OCI-LY3 (cell line): ENCODE results near the gene CDK15.

Source experiments
- H2AFZ ChIP-seq: fragments of 200-600, 300-600 bp; shearing (Covaris generic); 2 replicates; pipeline ENCODE4 v1.6.0; 2014; ENCODE audit warnings: antibody characterized with exemption, low read depth, low read length
- H3K27ac ChIP-seq: fragments of 200-600, 300-600 bp; sonication (generic); 2 replicates; pipeline ENCODE4 v1.5.1; 2014; ENCODE audit warnings: mild to moderate bottlenecking, low read length, moderate library complexity, mixed read lengths
- H3K27me3 ChIP-seq: fragments of 200-600, 300-600 bp; sonication (generic); 2 replicates; pipeline ENCODE4 v1.6.1; 2014; ENCODE audit warnings: low read depth, low read length, mixed read lengths
- H3K36me3 ChIP-seq: fragments of 200-600, 300-600 bp; sonication (generic); replicated peaks from 2 replicates; pipeline ENCODE3; 2014; ENCODE audit warnings: low read depth, low read length, mixed read lengths
- H3K4me1 ChIP-seq: fragments of 300-600, 200-600 bp; sonication (generic); 2 replicates; pipeline ENCODE4 v1.6.1; 2014; ENCODE audit warnings: low read length, mixed read lengths
- H3K4me2 ChIP-seq: fragments of 200-600, 300-600 bp; sonication (generic); 2 replicates; pipeline ENCODE4 v1.6.1; 2014; ENCODE audit warnings: low read length, mixed read lengths
- H3K4me3 ChIP-seq: fragments of 300-600, 200-600 bp; sonication (generic); 2 replicates; pipeline ENCODE4 v1.5.1; 2014; ENCODE audit warnings: antibody characterized with exemption, mild to moderate bottlenecking, low read length, moderate library complexity
- H3K79me2 ChIP-seq: fragments of 300-600, 200-600 bp; shearing (Covaris generic); 2 replicates; pipeline ENCODE4 v1.6.1; 2014; ENCODE audit warnings: mild to moderate bottlenecking, low read length, mixed read lengths
- H3K9ac ChIP-seq: fragments of 300-600, 200-600 bp; shearing (Covaris generic); 2 replicates; pipeline ENCODE4 v1.6.0; 2014; ENCODE audit warnings: mild to moderate bottlenecking, low read length, moderate library complexity
- H3K9me3 ChIP-seq: fragments of 200-600, 300-600 bp; shearing (Covaris generic); 2 replicates; pipeline ENCODE4 v1.6.1; 2014; ENCODE audit warnings: low read length, mixed read lengths; ENCODE audit not compliant: insufficient read depth
- H4K20me1 ChIP-seq: fragments of 200-600, 300-600 bp; sonication (generic); 2 replicates; pipeline ENCODE4 v1.6.1; 2016; ENCODE audit warnings: low read length, mixed read lengths; ENCODE audit not compliant: insufficient read depth
- EZH2phosphoT487 ChIP-seq: fragments of 200-600 bp; shearing (Covaris generic); IDR thresholded peaks from 2 replicates; pipeline ENCODE4 v1.6.1; 2018; ENCODE audit warnings: antibody characterized with exemption, mixed run types, low read depth
- TF ChIP-seq, protein P1 (sequence below): fragments of 200-600, 300-600 bp; sonication (generic); IDR thresholded peaks from 2 replicates; pipeline ENCODE4 v1.5.1; 2014; ENCODE audit warnings: antibody characterized with exemption, low read length, low read depth

Gene CDK15

DNA sequence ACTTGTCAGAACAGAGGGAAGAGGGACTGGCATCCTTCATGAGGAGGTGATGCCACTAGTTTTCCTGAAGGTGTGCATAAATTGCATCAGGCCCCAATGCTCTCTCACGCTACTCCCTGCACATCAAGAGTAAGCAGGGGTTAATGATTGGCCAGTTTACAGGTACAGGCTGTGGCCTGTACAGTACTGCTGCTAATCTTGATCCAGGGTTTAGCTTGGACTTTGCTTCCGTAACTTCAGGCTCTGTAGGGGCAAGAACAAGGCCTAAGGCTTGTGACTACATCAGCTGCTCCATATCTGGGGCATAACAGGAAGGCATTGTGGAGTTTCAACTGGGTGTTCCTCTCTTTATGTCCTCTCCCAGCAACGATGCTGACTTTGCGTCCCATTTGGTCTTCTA lies 130.5 kb downstream of the CDK15 start:
- no peak overlapping the region for H3K27ac ChIP-seq
- no peak overlapping the region for H3K9ac ChIP-seq
- H2AFZ ChIP-seq = no peak overlapping the region
- H4K20me1 ChIP-seq = no peaks in the 10 kb centered on the region
- H3K4me3 ChIP-seq = no peak overlapping the region
- H3K36me3 ChIP-seq = no peaks in the 10 kb centered on the region
- TF ChIP-seq, protein P1, sequence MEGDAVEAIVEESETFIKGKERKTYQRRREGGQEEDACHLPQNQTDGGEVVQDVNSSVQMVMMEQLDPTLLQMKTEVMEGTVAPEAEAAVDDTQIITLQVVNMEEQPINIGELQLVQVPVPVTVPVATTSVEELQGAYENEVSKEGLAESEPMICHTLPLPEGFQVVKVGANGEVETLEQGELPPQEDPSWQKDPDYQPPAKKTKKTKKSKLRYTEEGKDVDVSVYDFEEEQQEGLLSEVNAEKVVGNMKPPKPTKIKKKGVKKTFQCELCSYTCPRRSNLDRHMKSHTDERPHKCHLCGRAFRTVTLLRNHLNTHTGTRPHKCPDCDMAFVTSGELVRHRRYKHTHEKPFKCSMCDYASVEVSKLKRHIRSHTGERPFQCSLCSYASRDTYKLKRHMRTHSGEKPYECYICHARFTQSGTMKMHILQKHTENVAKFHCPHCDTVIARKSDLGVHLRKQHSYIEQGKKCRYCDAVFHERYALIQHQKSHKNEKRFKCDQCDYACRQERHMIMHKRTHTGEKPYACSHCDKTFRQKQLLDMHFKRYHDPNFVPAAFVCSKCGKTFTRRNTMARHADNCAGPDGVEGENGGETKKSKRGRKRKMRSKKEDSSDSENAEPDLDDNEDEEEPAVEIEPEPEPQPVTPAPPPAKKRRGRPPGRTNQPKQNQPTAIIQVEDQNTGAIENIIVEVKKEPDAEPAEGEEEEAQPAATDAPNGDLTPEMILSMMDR = no peak
- no peak for TF ChIP-seq EZH2phosphoT487
- H3K4me2 ChIP-seq = no peak overlapping the region
- no peaks in the 10 kb centered on the region for H3K4me1 ChIP-seq
- no peaks in the 10 kb centered on the region for H3K9me3 ChIP-seq
- H3K79me2 ChIP-seq = no peaks in the 10 kb centered on the region
- no peaks in the 10 kb centered on the region for H3K27me3 ChIP-seq

DNA sequence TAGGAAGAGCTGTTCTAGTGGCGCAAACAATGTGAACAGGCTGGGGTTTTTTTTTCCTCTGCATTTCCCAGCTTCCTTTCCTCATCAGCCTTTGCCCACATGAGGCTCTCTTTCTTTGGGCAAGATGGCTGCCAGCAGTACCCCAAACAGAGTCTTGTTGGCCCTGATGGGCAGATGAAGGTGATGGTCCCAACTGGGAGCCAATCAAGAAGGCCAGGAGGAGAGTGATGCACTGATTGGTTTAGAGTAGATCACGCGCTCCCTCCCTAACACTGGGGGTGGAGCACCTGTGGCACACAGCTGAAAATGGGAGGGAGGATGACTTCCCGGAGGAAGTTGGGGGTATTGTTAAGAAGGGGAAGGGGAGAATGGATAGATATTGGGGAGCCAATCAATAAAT lies 131.0 kb downstream of the CDK15 start:
- H3K9me3 ChIP-seq = no peaks in the 10 kb centered on the region
- H3K27me3 ChIP-seq = no peaks in the 10 kb centered on the region
- no peaks in the 10 kb centered on the region for H3K36me3 ChIP-seq
- no peaks in the 10 kb centered on the region for H3K79me2 ChIP-seq
- H3K27ac ChIP-seq = no peak overlapping the region
- no peak overlapping the region for H2AFZ ChIP-seq
- no peaks in the 10 kb centered on the region for H3K4me1 ChIP-seq
- no peak for TF ChIP-seq EZH2phosphoT487
- TF ChIP-seq, protein P1 = no peak
- no peaks in the 10 kb centered on the region for H4K20me1 ChIP-seq
- no peak overlapping the region for H3K4me3 ChIP-seq
- no peak overlapping the region for H3K9ac ChIP-seq
- no peak overlapping the region for H3K4me2 ChIP-seq

DNA sequence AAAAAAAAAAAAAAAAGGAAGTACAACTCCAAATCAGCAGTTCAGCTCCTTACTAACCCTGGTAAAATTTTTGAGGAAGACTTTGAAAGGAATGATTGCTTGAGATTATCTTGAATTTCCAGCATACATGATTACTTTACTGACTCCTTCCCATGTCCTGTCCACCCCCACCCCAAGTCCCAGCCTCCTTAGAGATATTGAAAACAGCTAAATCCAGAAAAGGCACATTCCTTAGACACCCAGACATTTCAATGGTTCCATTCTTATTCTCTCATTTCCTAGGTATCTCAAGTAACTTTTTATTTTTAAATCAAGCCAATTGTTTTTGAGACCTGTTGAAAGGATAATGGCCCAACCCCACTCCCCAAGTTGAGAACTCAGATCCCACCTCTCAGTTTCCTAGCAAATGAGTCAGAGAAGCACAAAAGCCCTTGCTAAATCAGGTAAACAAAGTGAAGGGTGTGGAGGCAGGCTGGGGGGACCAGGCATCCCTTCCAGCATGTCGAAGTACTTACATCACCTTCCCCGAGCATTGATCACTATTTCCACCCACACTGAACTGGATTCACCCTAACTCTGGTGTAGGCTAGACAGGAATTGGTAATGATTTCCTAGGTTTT lies 131.9 kb downstream of the CDK15 start:
- no peaks in the 10 kb centered on the region for H3K79me2 ChIP-seq
- TF ChIP-seq EZH2phosphoT487 = no peak
- TF ChIP-seq, protein P1 = no peak
- no peaks in the 10 kb centered on the region for H3K4me1 ChIP-seq
- no peak overlapping the region for H3K9ac ChIP-seq
- H3K27ac ChIP-seq = no peak overlapping the region
- H2AFZ ChIP-seq = no peak overlapping the region
- H3K36me3 ChIP-seq = no peaks in the 10 kb centered on the region
- no peaks in the 10 kb centered on the region for H3K9me3 ChIP-seq
- H3K4me3 ChIP-seq = no peak overlapping the region
- no peak overlapping the region for H3K4me2 ChIP-seq
- H4K20me1 ChIP-seq = no peaks in the 10 kb centered on the region
- H3K27me3 ChIP-seq = no peaks in the 10 kb centered on the region

DNA sequence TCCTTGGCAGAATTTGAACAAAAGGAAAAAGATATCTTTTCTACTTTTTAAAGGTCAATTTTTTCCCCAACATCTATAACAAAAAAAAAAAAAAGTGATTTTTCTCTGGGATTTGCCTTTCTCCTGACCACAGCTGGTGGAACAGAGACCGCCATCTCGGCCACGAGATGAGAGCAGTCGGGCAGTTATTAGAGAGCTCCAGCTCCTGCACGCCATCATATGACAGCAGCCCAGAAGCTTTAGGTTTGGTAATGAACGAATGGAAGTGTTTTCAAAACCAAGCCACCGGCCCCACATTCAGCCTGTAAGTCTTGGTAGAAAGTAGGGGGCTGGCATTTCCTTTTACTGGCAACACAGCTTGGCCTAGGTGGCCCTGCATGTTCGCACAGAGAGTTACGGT lies 132.4 kb downstream of the CDK15 start:
- H4K20me1 ChIP-seq = no peaks in the 10 kb centered on the region
- no peak overlapping the region for H3K9ac ChIP-seq
- H3K27me3 ChIP-seq = no peaks in the 10 kb centered on the region
- TF ChIP-seq, protein P1 = no peak
- TF ChIP-seq EZH2phosphoT487 = no peak
- H3K27ac ChIP-seq = no peak overlapping the region
- H3K4me1 ChIP-seq = no peaks in the 10 kb centered on the region
- no peaks in the 10 kb centered on the region for H3K36me3 ChIP-seq
- no peaks in the 10 kb centered on the region for H3K9me3 ChIP-seq
- H3K79me2 ChIP-seq = no peaks in the 10 kb centered on the region
- H2AFZ ChIP-seq = no peak overlapping the region
- no peak overlapping the region for H3K4me3 ChIP-seq
- no peak overlapping the region for H3K4me2 ChIP-seq
